Calu3 (cell line): Measurements from ENCODE around the gene TEAD4. TPM values are rescaled to one million over a fixed set of nuclear protein-coding genes. Genes with fewer than 3 reads are reported as not detected.

Experiments used
- BruUV-seq: library from RNA; stranded (reverse); fragments of 400-500 nt; replicated peaks from 2 replicates; lab custom pipeline; 2021; lab: Mats Ljungman, UMichigan
- CTCF ChIA-PET: fragments of 300-600 bp; sonication (Branson Sonifier 250); formaldehyde crosslinking; loops from one replicate; lab custom pipeline; 2022; ENCODE audit warnings: antibody characterized with exemption; lab: Charles Lee
- DNase-seq: peaks from one replicate; pipeline ENCODE4 v3.0.0; 2022
- H3K27ac Mint-ChIP-seq: one replicate; pipeline ENCODE4 v1.8.0; 2022; ENCODE audit warnings: mixed read lengths; ENCODE audit not compliant: unreplicated experiment
- H3K27me3 Mint-ChIP-seq: one replicate; pipeline ENCODE4 v1.8.0; 2022; ENCODE audit warnings: mixed read lengths; ENCODE audit not compliant: unreplicated experiment
- H3K36me3 Mint-ChIP-seq: one replicate; pipeline ENCODE4 v1.8.0; 2022; ENCODE audit warnings: mild to moderate bottlenecking, moderate library complexity, mixed read lengths; ENCODE audit not compliant: insufficient read depth, unreplicated experiment
- H3K4me1 Mint-ChIP-seq: one replicate; pipeline ENCODE4 v1.8.0; 2022; ENCODE audit warnings: mild to moderate bottlenecking, low read depth, mixed read lengths; ENCODE audit not compliant: unreplicated experiment
- H3K4me3 Mint-ChIP-seq: one replicate; pipeline ENCODE4 v1.8.0; 2022; ENCODE audit warnings: mild to moderate bottlenecking, low read depth, moderate library complexity, mixed read lengths; ENCODE audit not compliant: unreplicated experiment
- H3K9me3 Mint-ChIP-seq: one replicate; pipeline ENCODE4 v1.8.0; 2022; ENCODE audit warnings: low read depth, mixed read lengths; ENCODE audit not compliant: unreplicated experiment
- intact Hi-C: fragments of 100-400 bp; cut with micrococcal nuclease; formaldehyde crosslinking; loops from one replicate; pipeline ENCODE4 v1.10.0; 2022; ENCODE audit not compliant: unreplicated experiment
- total RNA-seq: library from RNA; stranded (reverse); gene quantifications from 2 replicates; pipeline ENCODE4 v1.2.3, GENCODE V29; 2022
- TF ChIP-seq, protein P1 (sequence below): fragments of 200-600 bp; IDR thresholded peaks from one replicate; pipeline ENCODE4 v1.8.0; 2022; ENCODE audit warnings: antibody characterized with exemption; ENCODE audit not compliant: unreplicated experiment

The TEAD4 gene
- total RNA-seq, 1 experiment from 2014 or later, result 33.0 TPM

- H3K27me3 Mint-ChIP-seq, result no peaks in the 10 kb centered on the region
- CTCF ChIA-PET, result interaction anchor here (0.7 kb wide), 1 partner anchor 10 kb away, joined by 3 read pairs; no protein-coding TSS in a partner anchor
- BruUV-seq, result no TSS peak
Measured at GRCh38 chr12:2949411-2949810, 9.8 kb upstream of the TEAD4 start.

DNA sequence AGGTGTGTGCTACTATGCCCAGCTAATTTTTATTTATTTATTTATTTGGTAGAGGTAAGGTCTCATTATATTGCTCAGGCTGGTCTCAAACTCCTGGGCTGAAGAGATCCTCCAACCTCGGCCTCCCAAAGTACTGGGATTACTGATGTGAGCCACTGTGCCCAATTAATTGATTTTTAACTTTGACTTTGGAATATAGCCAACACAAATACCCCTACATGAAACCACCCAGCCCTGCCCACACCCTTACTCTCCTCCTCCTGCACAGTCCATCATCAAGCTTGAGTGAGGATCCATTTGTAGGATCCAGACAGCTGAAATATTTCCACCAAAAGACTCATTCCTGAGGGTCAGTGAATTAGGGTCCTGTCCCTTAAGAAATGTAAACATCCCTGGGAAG, 3.3 kb upstream of the TEAD4 start:
- H3K36me3 Mint-ChIP-seq, result peaks cover 31% of the 10 kb centered on the region
- H3K4me3 Mint-ChIP-seq, result no peak overlapping the region
- no peaks in the 10 kb centered on the region for H3K9me3 Mint-ChIP-seq
- intact Hi-C loops, result no loop called here
- no peak overlapping the region for H3K27ac Mint-ChIP-seq
- BruUV-seq, result no TSS peak
- TF ChIP-seq, protein P1, sequence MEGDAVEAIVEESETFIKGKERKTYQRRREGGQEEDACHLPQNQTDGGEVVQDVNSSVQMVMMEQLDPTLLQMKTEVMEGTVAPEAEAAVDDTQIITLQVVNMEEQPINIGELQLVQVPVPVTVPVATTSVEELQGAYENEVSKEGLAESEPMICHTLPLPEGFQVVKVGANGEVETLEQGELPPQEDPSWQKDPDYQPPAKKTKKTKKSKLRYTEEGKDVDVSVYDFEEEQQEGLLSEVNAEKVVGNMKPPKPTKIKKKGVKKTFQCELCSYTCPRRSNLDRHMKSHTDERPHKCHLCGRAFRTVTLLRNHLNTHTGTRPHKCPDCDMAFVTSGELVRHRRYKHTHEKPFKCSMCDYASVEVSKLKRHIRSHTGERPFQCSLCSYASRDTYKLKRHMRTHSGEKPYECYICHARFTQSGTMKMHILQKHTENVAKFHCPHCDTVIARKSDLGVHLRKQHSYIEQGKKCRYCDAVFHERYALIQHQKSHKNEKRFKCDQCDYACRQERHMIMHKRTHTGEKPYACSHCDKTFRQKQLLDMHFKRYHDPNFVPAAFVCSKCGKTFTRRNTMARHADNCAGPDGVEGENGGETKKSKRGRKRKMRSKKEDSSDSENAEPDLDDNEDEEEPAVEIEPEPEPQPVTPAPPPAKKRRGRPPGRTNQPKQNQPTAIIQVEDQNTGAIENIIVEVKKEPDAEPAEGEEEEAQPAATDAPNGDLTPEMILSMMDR, result no peak
- peaks cover 35% of the 10 kb centered on the region for H3K4me1 Mint-ChIP-seq
- no peaks in the 10 kb centered on the region for H3K27me3 Mint-ChIP-seq
- DNase-seq, result no peak
- CTCF ChIA-PET, result no interaction called here

More at GRCh38 chr12:2949411-2949810, 9.8 kb upstream of the TEAD4 start:
- Mint-ChIP-seq H3K4me3 (no peak overlapping the region), H3K4me1 (peaks cover 5% of the 10 kb centered on the region), H3K9me3 (no peaks in the 10 kb centered on the region), H3K27ac (no peak overlapping the region), H3K36me3 (peaks cover 4% of the 10 kb centered on the region)
- intact Hi-C loops, result loop anchor here (10.0 kb wide), 1 partner anchor 55 kb away; the partner anchor contains the start of gene TULP3
- TF ChIP-seq, protein P1, result no peak
- DNase-seq, result no peak

- Mint-ChIP-seq H3K27ac (peak overlapping the region; percentile 95), H3K4me3 (peak overlapping the region; percentile 95), H3K27me3 (no peaks in the 10 kb centered on the region), H3K36me3 (peaks cover 40% of the 10 kb centered on the region), H3K9me3 (no peaks in the 10 kb centered on the region), H3K4me1 (peaks cover 47% of the 10 kb centered on the region)
- no TSS peak for BruUV-seq
- CTCF ChIA-PET, result interaction anchor here (1.0 to 1.3 kb wide), 2 partner anchors 72 to 84 kb away, joined by 3 to 5 read pairs; no protein-coding TSS in a partner anchor
- intact Hi-C loops, result no loop called here
- TF ChIP-seq, protein P1, result no peak
- no peak for DNase-seq
Measured at GRCh38 chr12:2957816-2958431, 1.3 kb upstream of the TEAD4 start.

- H3K4me1 Mint-ChIP-seq, result peaks cover 53% of the 10 kb centered on the region
- H3K36me3 Mint-ChIP-seq, result peaks cover 47% of the 10 kb centered on the region
- H3K9me3 Mint-ChIP-seq, result no peaks in the 10 kb centered on the region
- TSS peak; percentile 81 for BruUV-seq
- peak overlapping the region; percentile 95 for H3K27ac Mint-ChIP-seq
- H3K27me3 Mint-ChIP-seq, result no peaks in the 10 kb centered on the region
- TF ChIP-seq, protein P1, result no peak
- DNase-seq, result peak; percentile 87
- H3K4me3 Mint-ChIP-seq, result peak overlapping the region; percentile 95
- intact Hi-C loops, result no loop called here
- CTCF ChIA-PET, result interaction anchor here (1.0 to 1.3 kb wide), 2 partner anchors 73 to 83 kb away, joined by 3 to 5 read pairs; no protein-coding TSS in a partner anchor
Measured at GRCh38 chr12:2958432-2959191, 585 bp upstream of the TEAD4 start.
